ENCODE results near the gene CEP290.

DNA sequence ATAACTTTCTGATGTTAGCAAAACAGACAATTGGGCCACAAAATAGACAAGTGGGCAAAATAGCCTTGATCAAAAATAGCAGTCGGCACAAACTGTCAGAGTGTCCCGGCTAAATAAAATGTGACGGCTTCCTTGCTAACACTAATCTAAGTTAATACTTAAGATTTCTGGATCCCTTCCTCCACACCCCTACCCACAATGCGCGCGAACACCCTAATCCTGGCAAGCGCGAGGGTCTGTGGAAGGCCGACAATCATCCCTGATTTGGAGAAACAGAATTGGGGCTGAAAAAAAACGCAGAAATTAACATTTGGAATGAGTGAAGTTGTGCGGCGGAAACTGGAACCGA is 489 bp downstream of the CEP290 start:
- TF ChIP-seq POLR2A (IDR thresholded peaks at IDR 0.05) (no peak), CTCF (IDR thresholded peaks at IDR 0.05) (no peak)

Data from thyroid gland (tissue), 4 donors.